GM19099 (cell line): ENCODE measurements around the gene SAMD4A.

ENCODE experiments used
- POLR2A ChIP-seq: IDR thresholded peaks from 3 replicates; pipeline ENCODE4 v1.6.1; 2011; ENCODE audit warnings: low read depth; ENCODE audit not compliant: insufficient read length; ENCODE audit errors: extremely low read depth

Gene SAMD4A

GRCh38 chr14:54686871-54687749 lies 120.2 kb downstream of the SAMD4A start:
- no peak for TF ChIP-seq POLR2A

- TF ChIP-seq POLR2A: no peak
Measured at GRCh38 chr14:54687750-54688119, 120.8 kb downstream of the SAMD4A start.

GRCh38 chr14:54688229-54688628 lies 121.3 kb downstream of the SAMD4A start:
- no peak for TF ChIP-seq POLR2A

- no peak for TF ChIP-seq POLR2A
Measured at GRCh38 chr14:54689928-54690327, 123.0 kb downstream of the SAMD4A start.

GRCh38 chr14:54690887-54691286 lies 124.0 kb downstream of the SAMD4A start:
- TF ChIP-seq POLR2A: no peak

- TF ChIP-seq POLR2A: no peak
Measured at GRCh38 chr14:54691525-54692283, 124.8 kb downstream of the SAMD4A start.

GRCh38 chr14:54692284-54692772 lies 125.4 kb downstream of the SAMD4A start:
- no peak for TF ChIP-seq POLR2A

GRCh38 chr14:54693761-54694160 lies 126.8 kb downstream of the SAMD4A start:
- TF ChIP-seq POLR2A: no peak

GRCh38 chr14:54695196-54695595 lies 128.3 kb downstream of the SAMD4A start:
- no peak for TF ChIP-seq POLR2A

GRCh38 chr14:54697001-54697400 lies 130.1 kb downstream of the SAMD4A start:
- no peak for TF ChIP-seq POLR2A

- no peak for TF ChIP-seq POLR2A
Measured at GRCh38 chr14:54697803-54698202, 130.9 kb downstream of the SAMD4A start.

- no peak for TF ChIP-seq POLR2A
Measured at GRCh38 chr14:54698501-54698900, 131.6 kb downstream of the SAMD4A start.

- TF ChIP-seq POLR2A: no peak
Measured at GRCh38 chr14:54698966-54699530, 132.1 kb downstream of the SAMD4A start.

GRCh38 chr14:54699735-54700134 lies 132.8 kb downstream of the SAMD4A start:
- no peak for TF ChIP-seq POLR2A

GRCh38 chr14:54700717-54701116 lies 133.8 kb downstream of the SAMD4A start:
- TF ChIP-seq POLR2A: no peak
